Left renal pelvis (tissue), 4 donors: ENCODE data around the gene JUND. TPM values are rescaled to one million over a fixed set of nuclear protein-coding genes. Genes with fewer than 3 reads are reported as not detected.

Experiments used
- DNase-seq, 4 donors: peaks; one replicate each; pipeline ENCODE4 v3.0.0-alpha.2; 2013; ENCODE audit warnings: low read depth in 4 of 4, low spot score in 3 of 4
- polyA plus RNA-seq, 4 donors: library from polyadenylated mRNA; unstranded; fragments of 120-200 nt; gene quantifications; one replicate each; pipeline ENCODE4 v1.2.1, GENCODE V29; 2013; ENCODE audit not compliant: insufficient read length in 4 of 4

The JUND gene
- polyA plus RNA-seq, 4 donors = 57.4 to 363 (median 84.8) TPM

DNA sequence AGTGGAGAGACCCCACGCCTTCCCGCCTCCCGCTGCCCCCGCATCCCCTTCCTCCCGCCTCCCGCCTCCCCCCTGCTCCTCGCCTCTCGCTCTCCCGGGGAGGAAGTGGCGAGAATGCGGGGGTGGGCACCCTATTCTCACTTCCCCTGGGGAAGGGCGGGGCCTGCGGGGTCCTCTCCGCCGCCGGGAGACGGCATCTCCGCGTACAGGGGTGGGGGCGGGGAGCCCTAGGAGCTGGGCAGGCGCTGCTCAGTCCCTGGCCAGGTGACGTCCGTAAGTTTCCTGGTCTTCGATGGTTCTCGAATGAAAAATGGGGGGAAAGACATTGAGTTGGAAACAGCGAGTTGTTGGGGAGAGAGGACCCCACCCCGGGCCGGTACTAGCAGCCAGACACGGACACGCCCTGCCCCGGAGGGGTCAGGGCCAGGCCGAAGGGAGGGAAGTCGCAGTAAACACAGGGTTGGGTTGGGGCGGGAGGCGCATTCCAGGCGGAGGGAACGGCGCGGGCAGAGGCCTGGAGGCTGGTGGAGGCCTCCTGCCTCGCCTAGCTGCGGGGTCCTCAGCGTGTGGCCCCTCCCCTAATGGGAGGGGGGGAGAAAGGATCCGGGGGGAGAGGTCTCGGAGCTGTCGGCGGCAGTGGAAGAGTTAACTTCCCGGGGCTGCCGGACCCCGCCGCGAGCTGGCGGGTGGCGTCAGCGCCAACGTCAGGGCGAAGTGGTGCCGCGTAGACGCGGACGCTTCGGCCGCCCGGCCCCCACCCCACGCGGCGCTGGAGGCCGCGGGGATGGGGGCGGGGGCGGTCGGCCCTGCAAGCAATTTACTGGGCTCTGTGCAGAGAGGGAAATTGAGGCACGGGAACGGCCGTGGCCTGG is 10.4 kb upstream of the JUND start:
- DNase-seq = peak; percentile 75 to 82 (median 78)

GRCh38 chr19:18291019-18291524 is 9.7 kb upstream of the JUND start:
- DNase-seq = no peak

- no peak for DNase-seq
Observed at GRCh38 chr19:18290302-18291018, 9.0 kb upstream of the JUND start.

DNA sequence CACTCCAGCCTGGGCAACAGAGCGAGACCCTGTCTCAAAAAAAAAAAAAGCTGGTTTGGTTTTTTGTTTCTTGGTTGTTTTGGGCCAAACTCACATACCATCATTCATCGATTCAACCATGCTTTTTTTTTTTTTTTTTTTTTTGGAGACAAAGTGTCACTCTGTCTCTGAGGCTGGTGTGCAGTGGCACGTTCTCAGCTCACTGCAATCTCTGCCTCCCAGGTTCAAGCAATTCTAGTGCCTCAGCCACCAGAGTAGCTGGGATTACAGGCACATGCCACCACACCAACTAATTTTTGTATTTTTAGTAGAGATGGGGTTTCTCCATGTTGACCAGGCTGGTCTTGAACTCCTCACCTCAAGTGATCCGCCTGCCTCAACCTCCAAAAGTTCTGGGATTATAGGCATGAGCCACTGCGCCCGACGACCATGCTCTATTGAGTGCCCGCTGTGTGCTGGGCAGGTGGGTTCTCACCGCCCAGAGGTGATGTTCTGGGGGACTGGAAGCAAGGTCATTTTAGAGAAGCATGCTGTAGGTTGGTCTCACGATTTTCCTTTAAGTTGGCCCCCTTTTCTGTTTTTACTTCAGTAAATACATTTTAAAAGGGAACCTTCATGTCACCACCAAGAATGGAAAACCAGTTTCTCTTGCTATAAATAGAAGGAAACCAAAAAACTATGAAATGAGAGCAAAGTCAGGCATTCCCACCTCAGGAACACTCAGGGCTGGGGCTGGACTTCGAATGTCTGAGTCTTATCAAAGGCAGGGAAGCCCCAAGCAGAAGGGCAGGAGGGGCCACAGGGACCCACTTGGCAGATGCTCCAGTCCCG is 8.3 kb upstream of the JUND start:
- DNase-seq = no peak

DNA sequence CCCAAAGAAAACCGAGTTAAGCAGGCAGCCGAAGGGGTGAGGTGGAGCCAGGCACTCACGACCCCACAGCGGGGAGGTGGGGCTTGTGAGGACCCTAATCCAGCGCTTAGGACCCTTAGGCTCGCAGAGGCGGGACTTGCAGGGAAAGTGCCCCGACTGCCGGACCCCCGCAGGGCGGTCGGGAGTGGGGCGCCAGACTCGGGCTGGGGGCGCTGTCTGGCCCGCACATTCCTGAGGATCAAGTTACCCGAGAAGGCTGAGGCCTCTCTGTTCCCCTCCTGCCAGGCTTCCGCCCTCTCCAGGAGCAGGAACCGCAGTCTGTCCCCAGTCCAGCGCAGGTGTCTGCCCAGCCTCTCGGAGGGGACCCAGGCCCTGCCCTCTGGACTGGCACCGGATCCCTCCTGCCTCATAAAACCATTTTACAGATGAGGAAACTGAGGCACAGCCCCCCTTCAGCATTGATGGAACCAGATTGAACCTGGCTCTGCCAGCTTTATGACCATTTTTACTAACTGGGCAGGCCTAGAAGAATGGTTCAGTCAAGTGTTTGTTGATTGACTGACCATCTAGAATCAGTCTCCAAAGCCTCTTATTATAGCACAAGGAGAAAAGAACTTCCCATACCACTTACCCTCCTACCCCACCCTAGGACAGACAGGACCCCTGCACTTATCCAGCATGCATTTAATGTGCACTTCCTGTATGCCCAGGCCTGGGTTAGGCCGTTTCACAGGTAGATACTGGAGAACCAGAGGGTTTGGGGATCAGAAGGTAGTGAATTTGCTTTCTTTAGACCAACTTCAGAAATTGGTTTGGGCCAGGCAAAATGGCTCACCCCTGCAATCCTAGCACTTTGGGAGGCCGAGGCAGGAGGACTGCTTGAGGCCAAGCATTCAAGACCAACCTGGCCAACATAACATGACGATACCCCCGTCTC is 6.7 kb upstream of the JUND start:
- no peak for DNase-seq

- no peak for DNase-seq
Observed at GRCh38 chr19:18286973-18287635, 5.7 kb upstream of the JUND start.

- no peak for DNase-seq
Observed at GRCh38 chr19:18284712-18285360, 3.4 kb upstream of the JUND start.

GRCh38 chr19:18283338-18283737 is 1.9 kb upstream of the JUND start:
- no peak for DNase-seq

DNA sequence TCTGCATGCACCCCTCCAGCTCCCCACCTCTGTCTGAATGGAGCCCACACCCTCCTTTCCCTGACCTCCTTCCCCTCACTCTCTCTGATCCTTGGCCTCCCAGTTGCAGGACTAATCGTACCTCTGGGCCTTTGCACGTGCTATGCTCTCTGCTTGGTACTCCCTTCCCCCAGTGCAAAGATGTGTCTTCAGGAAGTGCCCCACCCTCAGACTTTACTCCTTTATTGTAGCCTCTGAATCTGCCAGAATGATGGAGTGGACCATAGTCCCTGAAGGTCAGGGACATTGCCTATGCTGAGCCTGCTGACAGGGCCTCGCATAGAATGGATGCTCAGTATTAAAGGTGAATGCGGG is 1.3 kb upstream of the JUND start:
- no peak for DNase-seq

- peak in 2 of 4 donors; percentile 79 to 87 for DNase-seq
Observed at GRCh38 chr19:18282021-18282787, 782 bp upstream of the JUND start.

GRCh38 chr19:18280247-18281081 is 958 bp downstream of the JUND start:
- no peak for DNase-seq

- DNase-seq = peak; percentile 85 to 93 (median 91)
Observed at GRCh38 chr19:18279516-18280246, 1.7 kb downstream of the JUND start.

GRCh38 chr19:18279266-18279515 is 2.2 kb downstream of the JUND start:
- no peak for DNase-seq

DNA sequence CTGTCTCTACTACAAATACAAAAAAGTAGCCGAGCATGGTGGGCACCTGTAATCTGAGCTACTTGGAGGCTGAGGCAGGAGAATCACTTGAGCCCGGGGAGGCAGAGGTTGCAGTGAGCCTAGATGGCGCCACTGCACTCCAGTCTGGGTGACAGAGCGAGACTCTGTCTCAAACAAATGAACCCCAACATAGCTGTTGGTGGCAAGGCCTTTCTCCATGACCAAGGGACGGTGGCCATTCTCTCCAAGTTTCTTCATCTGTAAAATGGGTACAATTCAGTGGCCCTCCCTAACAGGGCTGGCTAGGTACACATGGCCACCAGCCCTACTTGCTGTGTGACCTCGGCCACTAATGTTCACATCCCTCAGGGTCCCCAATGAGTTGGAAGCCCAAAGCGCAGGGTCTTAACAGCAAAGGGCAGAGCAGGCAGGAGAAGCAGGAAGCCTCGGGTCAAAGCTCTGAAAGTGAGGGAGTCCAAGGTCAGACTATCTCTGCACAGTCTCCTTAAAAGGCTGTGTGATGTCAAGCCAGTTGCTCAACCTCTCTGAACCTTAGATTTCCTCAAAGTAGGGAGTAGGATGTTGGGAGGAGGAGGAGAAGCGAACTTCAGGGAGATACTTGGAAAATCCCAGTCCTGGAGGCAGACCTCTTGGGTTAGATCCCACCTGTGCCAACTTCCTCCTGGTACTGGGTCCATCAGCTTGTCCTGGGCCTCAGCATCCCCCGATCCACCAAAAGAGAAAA is 2.7 kb downstream of the JUND start:
- DNase-seq = no peak

DNA sequence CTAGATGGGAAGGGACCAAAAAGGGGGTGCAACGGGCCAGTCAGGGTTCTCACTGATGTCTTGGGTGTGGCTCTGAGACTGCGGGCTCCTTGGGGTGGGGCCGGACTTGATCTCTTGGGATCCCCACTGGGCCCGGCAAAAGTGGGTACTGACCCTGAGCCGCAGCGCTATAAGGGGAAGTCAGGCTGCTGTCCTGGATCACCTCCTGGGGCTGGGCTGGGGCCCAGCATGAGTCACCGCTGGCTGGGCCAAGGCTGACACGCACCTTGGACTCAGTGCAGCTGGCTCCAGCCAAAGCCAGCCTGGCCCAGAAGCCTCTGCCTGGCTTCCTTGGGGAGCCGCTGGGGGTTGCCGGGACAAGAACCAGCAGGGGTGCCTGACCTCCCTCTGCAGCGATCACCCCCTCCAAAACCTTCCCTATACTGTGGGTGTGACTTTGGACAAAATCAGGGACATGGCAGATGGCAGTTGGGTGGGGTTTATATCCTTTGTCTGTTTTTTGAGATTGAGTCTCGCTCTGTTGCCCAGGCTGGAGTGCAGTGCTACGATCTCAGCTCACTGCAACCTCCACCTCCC is 6.6 kb downstream of the JUND start:
- DNase-seq = no peak
